ENCODE data around the gene SCAF8. TPM values are rescaled to one million over a fixed set of nuclear protein-coding genes. Genes with fewer than 3 reads are reported as not detected.

Gene SCAF8
- total and polyA plus RNA-seq, 9 of the 15 experiments (the other 6 are each of a cell fraction or from before 2014, with no cell fraction given), result 10.5 to 46.6 (median 23.2) TPM

- TF ChIP-seq CBX2 (IDR thresholded peaks at IDR 0.05; ENCODE audit: insufficient read depth, low read length, poor library complexity, severe bottlenecking), result no peak
- no peak for TF ChIP-seq GABPB2 (CRISPR knock-in tag; conservative IDR thresholded peaks at IDR 0.05)
- peak; percentile 96 for TF ChIP-seq SUPT5H (IDR thresholded peaks at IDR 0.05)
- no peak for TF ChIP-seq ZNF197 (CRISPR knock-in tag; IDR thresholded peaks at IDR 0.05; ENCODE audit: low read depth)
- no peak for TF ChIP-seq ZNF274 (IDR thresholded peaks at IDR 0.05; ENCODE audit: borderline replicate concordance, low read depth, low read length)
- TF ChIP-seq TOE1 (IDR thresholded peaks at IDR 0.05; ENCODE audit: borderline replicate concordance), result no peak
- TF ChIP-seq TOE1 (CRISPR knock-in tag; IDR thresholded peaks at IDR 0.05; ENCODE audit: borderline replicate concordance, low read depth), result no peak
- TF ChIP-seq MCM7 (IDR thresholded peaks at IDR 0.05), result no peak
- peak; percentile 90; the same call in 1 of the 2 replicates for TF ChIP-seq ZBTB7A (IDR thresholded peaks at IDR 0.05; ENCODE audit: borderline replicate concordance, control insufficient read depth, low read depth, low read length)
- no peak for TF ChIP-seq ETV1 (tag; conservative IDR thresholded peaks at IDR 0.05; ENCODE audit: low read depth)
- no peak for TF ChIP-seq PRMT5 (CRISPR knock-in tag; IDR thresholded peaks at IDR 0.05)
- TF ChIP-seq PPARD (CRISPR knock-in tag; IDR thresholded peaks at IDR 0.05), result no peak
- peak; percentile 58 for TF ChIP-seq MTA3 (IDR thresholded peaks at IDR 0.05; ENCODE audit: borderline replicate concordance)
- no peak for TF ChIP-seq TSC22D4 (tag; IDR thresholded peaks at IDR 0.05)
- no peak for TF ChIP-seq STAT5B (CRISPR knock-in tag; IDR thresholded peaks at IDR 0.05)
- TF ChIP-seq ELF4 (CRISPR knock-in tag; IDR thresholded peaks at IDR 0.05), result peak; percentile 10; the same call in 1 of the 2 replicates
- TF ChIP-seq CEBPG (CRISPR knock-in tag; IDR thresholded peaks at IDR 0.05), result no peak
- TF ChIP-seq CEBPG (tag; conservative IDR thresholded peaks at IDR 0.05 in 1 of 2, IDR thresholded peaks at IDR 0.05 in 1 of 2), result no peak
- no peak for TF ChIP-seq TRIM24 (IDR thresholded peaks at IDR 0.05)
- TF ChIP-seq KHSRP (IDR thresholded peaks at IDR 0.05), result no peak
- no peak for TF ChIP-seq PRPF4 (IDR thresholded peaks at IDR 0.05; ENCODE audit: insufficient read depth, low read depth, low read length, poor library complexity, severe bottlenecking)
- peak; percentile 90 for TF ChIP-seq SMAD4 (CRISPR knock-in tag; conservative IDR thresholded peaks at IDR 0.05)
- no peak for TF ChIP-seq ZKSCAN3 (CRISPR knock-in tag; IDR thresholded peaks at IDR 0.05)
- TF ChIP-seq CREBBP (IDR thresholded peaks at IDR 0.05; ENCODE audit: low read depth, low read length), result no peak
- TF ChIP-seq DACH1 (IDR thresholded peaks at IDR 0.05; ENCODE audit: partially characterized antibody), result no peak
- no peak for TF ChIP-seq HNRNPLL (IDR thresholded peaks at IDR 0.05; ENCODE audit: low read depth, low read length, poor library complexity, severe bottlenecking)
- no peak for TF ChIP-seq ZNF184 (CRISPR knock-in tag; IDR thresholded peaks at IDR 0.05)
- peak; percentile 85; the same call in 1 of the 2 replicates for TF ChIP-seq ZNF395 (CRISPR knock-in tag; IDR thresholded peaks at IDR 0.05)
- TF ChIP-seq ZFPM2 (CRISPR knock-in tag; IDR thresholded peaks at IDR 0.05), result no peak
- peak; percentile 92 for TF ChIP-seq PHF8 (IDR thresholded peaks at IDR 0.05; ENCODE audit: borderline replicate concordance, low read length)
These were observed at the start of gene SCAF8 (continued) for GRCh38 chr6:154733183-154733625.

Data from K562 (cell line).